Sigmoid colon (tissue), 3 donors: ENCODE results near the gene PRDM16.

Experiments used
- CTCF ChIP-seq, 4 experiments: fragments of 450-650 bp in 3 of 4; fragments of 200-600 bp in 1 of 4; IDR thresholded peaks; one replicate each; pipeline ENCODE4 v1.5.1; 2016 to 2019; ENCODE audit warnings: antibody characterized with exemption in 4 of 4, mild to moderate bottlenecking in 3 of 4, moderate library complexity in 2 of 4
- POLR2A ChIP-seq, 2 donors: fragments of 450-650 bp; IDR thresholded peaks; one replicate each; pipeline ENCODE4 v1.6.1; 2016; ENCODE audit warnings: antibody characterized with exemption in 2 of 2, mild to moderate bottlenecking in 2 of 2, moderate library complexity in 2 of 2

- TF ChIP-seq CTCF (IDR thresholded peaks at IDR 0.05) (no peak), POLR2A (IDR thresholded peaks at IDR 0.05) (no peak)
Measured at GRCh38 chr1:3174487-3175247, 105.7 kb downstream of the PRDM16 start.
